IPS-20b (cell line): Measurements from ENCODE around the gene NPIPA3.
"Not testable (repeated sequence)": the region's sequence is repeated elsewhere in the genome, so short reads cannot be mapped to it uniquely, and the experiment has no call there.

Experiments used
- H3K27ac ChIP-seq: one replicate; pipeline ENCODE4 v1.5.1; 2013; ENCODE audit warnings: low read length
- H3K27me3 ChIP-seq: 2 replicates; pipeline ENCODE4 v1.6.1; 2013; ENCODE audit warnings: mild to moderate bottlenecking, low read length, inconsistent platforms; ENCODE audit not compliant: insufficient read depth
- H3K36me3 ChIP-seq: 2 replicates; pipeline ENCODE4 v1.6.1; 2013; ENCODE audit warnings: low read depth, mild to moderate bottlenecking, inconsistent platforms, low read length, moderate library complexity; ENCODE audit not compliant: insufficient read depth
- H3K4me1 ChIP-seq: 2 replicates; pipeline ENCODE4 v1.6.1; 2013; ENCODE audit warnings: mild to moderate bottlenecking, control low read depth, inconsistent platforms, low read length, moderate library complexity; ENCODE audit not compliant: insufficient read depth
- H3K4me3 ChIP-seq: 2 replicates; pipeline ENCODE4 v1.5.1; 2013; ENCODE audit warnings: mild to moderate bottlenecking, low read length, inconsistent platforms
- H3K9ac ChIP-seq: 2 replicates; pipeline ENCODE4 v1.6.1; 2013; ENCODE audit warnings: low read depth, mild to moderate bottlenecking, inconsistent platforms, low read length, moderate library complexity
- H3K9me3 ChIP-seq: 2 replicates; pipeline ENCODE4 v1.6.1; 2013; ENCODE audit warnings: mild to moderate bottlenecking, low read depth, low read length, inconsistent platforms; ENCODE audit not compliant: insufficient read depth

The NPIPA3 gene

GRCh38 chr16:14703156-14704011 is at the start of gene NPIPA3:
Gene NPIPA3, plus strand, starts transcription at chr16:14703411. Its CDS starts 5,533 bp downstream, at chr16:14708944.
- H3K36me3 ChIP-seq, H3K9me3 ChIP-seq, H3K27me3 ChIP-seq, H3K27ac ChIP-seq, H3K4me1 ChIP-seq, H3K4me3 ChIP-seq, H3K9ac ChIP-seq: not testable (repeated sequence)

GRCh38 chr16:14658063-14658462 is 45.1 kb upstream of the NPIPA3 start:
- Histone ChIP-seq H3K9ac (no peak overlapping the region), H3K36me3 (peaks cover 79% of the 10 kb centered on the region), H3K9me3 (no peaks in the 10 kb centered on the region), H3K27ac (no peak overlapping the region), H3K4me1 (no peaks in the 10 kb centered on the region), H3K27me3 (no peaks in the 10 kb centered on the region), H3K4me3 (no peak overlapping the region)

DNA sequence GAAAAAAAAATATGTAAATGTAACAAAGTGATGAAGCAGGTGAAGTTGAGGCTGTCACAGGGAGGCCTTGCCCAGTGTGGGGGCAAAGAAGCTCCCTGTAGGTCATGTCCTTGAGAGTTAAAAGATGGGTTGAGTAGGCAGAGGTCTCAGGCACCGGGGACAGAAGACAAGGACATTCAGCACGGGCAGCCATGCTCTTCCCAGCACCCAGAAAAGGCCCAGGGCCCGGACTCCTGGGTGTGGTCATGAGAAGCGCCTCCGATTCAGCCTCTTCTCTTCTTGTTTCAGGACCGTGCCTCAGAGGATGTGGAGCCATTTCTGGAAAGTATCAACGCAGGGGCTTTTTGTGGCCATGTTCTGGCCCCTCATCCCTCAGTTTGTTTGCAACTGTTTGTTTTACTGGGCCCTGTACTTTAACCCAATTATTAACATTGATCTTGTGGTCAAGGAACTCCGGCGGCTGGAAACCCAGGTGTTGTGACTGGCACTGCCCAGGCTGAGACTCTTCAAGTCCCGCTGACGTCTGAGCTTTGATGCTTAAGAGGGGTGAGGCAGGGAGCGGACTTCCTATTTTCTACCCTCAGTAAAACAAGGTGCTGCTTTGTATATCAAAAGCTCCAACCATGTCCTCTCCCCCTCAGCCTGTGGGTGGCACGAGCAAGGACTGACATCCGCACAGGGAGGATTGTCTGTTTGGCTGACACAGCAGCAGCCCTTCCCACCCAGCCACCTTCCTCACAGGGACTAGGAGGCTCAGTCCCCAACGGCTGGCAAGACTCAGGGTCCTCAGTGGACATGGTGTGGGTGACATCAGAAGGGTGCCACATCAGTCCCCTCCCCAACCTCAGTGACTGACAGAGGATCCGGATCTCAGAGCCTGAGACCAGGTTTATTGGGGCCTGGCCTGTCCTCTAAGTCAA is 35.6 kb upstream of the NPIPA3 start:
- no peak overlapping the region for H3K9ac ChIP-seq
- no peaks in the 10 kb centered on the region for H3K9me3 ChIP-seq
- no peak overlapping the region for H3K4me3 ChIP-seq
- H3K27ac ChIP-seq = no peak overlapping the region
- no peaks in the 10 kb centered on the region for H3K4me1 ChIP-seq
- peaks cover 62% of the 10 kb centered on the region for H3K36me3 ChIP-seq
- H3K27me3 ChIP-seq = no peaks in the 10 kb centered on the region

DNA sequence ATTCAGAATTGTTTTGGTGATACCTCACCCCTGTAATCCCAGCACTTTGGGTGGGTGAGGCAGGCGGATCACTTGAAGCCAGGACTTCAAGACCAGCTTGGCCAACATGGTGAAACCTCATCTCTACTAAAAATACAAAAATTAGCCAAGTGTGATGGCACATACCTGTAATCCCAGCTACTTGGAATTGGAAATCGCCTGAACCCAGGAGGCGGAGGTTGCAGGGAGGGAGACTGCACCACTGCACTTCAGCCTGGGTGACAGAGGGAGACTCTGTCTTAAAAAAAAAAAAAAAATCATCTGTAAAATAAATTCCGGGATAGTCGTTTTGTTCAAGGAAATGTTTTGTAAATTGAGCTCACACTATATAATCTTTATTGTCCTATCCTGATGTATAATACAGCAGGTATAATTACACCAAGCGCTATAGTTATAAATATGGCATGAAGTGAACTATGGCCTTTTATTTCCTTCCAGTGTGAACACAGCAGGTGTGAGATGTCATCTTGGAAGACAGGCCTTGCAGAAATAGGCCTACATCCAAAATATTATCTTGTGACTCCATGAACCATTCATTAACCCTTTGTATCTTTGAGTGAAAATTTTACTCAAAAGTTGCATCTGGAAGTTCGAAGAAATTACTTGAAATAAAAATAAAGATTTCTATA is 34.5 kb upstream of the NPIPA3 start:
- no peaks in the 10 kb centered on the region for H3K9me3 ChIP-seq
- no peaks in the 10 kb centered on the region for H3K4me1 ChIP-seq

DNA sequence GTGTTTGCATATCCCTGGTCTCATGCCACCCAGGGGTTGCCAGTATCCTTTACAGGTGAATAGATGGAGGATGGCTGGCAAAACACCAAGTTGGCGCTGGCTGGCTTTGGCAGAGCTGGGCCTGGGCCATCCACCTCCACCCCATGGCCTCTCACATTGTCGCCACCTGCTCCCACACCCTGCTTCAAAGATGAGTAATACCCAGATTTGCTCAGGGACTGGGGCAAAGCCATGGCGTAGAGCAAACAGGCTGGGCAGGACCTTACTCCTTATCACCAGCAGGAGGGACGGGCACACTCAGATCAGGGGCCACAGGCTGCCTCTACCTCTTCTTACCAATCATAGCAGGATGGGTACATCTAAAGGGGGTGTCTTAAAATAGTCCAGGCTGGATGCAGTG is 33.4 kb upstream of the NPIPA3 start:
- no peaks in the 10 kb centered on the region for H3K4me1 ChIP-seq
- no peaks in the 10 kb centered on the region for H3K9me3 ChIP-seq
- no peak overlapping the region for H3K9ac ChIP-seq
- peaks cover 42% of the 10 kb centered on the region for H3K36me3 ChIP-seq
- no peak overlapping the region for H3K4me3 ChIP-seq
- no peak overlapping the region for H3K27ac ChIP-seq
- no peaks in the 10 kb centered on the region for H3K27me3 ChIP-seq

More for the DNA sequence above, 34.5 kb upstream of the NPIPA3 start:
- Histone ChIP-seq H3K36me3 (peaks cover 53% of the 10 kb centered on the region), H3K4me3 (no peak overlapping the region), H3K27me3 (no peaks in the 10 kb centered on the region), H3K9ac (no peak overlapping the region), H3K27ac (no peak overlapping the region)

GRCh38 chr16:14672403-14672971 is 30.7 kb upstream of the NPIPA3 start:
- Histone ChIP-seq H3K4me3 (no peak overlapping the region), H3K4me1 (no peaks in the 10 kb centered on the region), H3K9ac (no peak overlapping the region), H3K27ac (no peak overlapping the region), H3K27me3 (no peaks in the 10 kb centered on the region), H3K36me3 (peaks cover 16% of the 10 kb centered on the region), H3K9me3 (no peaks in the 10 kb centered on the region)

- Histone ChIP-seq H3K27ac (no peak overlapping the region), H3K9me3 (no peaks in the 10 kb centered on the region), H3K36me3 (no peaks in the 10 kb centered on the region), H3K4me3 (no peak overlapping the region), H3K9ac (no peak overlapping the region), H3K4me1 (no peaks in the 10 kb centered on the region), H3K27me3 (no peaks in the 10 kb centered on the region)
Observed at GRCh38 chr16:14676633-14677032, 26.6 kb upstream of the NPIPA3 start.

- Histone ChIP-seq H3K27ac (no peak overlapping the region), H3K9ac (no peak overlapping the region), H3K4me1 (no peaks in the 10 kb centered on the region), H3K36me3 (no peaks in the 10 kb centered on the region), H3K4me3 (no peak overlapping the region), H3K27me3 (no peaks in the 10 kb centered on the region), H3K9me3 (no peaks in the 10 kb centered on the region)
Observed at GRCh38 chr16:14677627-14678026, 25.6 kb upstream of the NPIPA3 start.

GRCh38 chr16:14678748-14679497 is 24.3 kb upstream of the NPIPA3 start:
- Histone ChIP-seq H3K9ac (no peak overlapping the region), H3K4me1 (no peaks in the 10 kb centered on the region), H3K9me3 (no peaks in the 10 kb centered on the region), H3K4me3 (no peak overlapping the region), H3K36me3 (no peaks in the 10 kb centered on the region), H3K27ac (no peak overlapping the region), H3K27me3 (no peaks in the 10 kb centered on the region)

- not testable (repeated sequence) for H3K4me1 ChIP-seq, H3K9ac ChIP-seq, H3K9me3 ChIP-seq, H3K4me3 ChIP-seq, H3K36me3 ChIP-seq, H3K27ac ChIP-seq, H3K27me3 ChIP-seq
Observed at GRCh38 chr16:14680396-14680795, 22.8 kb upstream of the NPIPA3 start.

DNA sequence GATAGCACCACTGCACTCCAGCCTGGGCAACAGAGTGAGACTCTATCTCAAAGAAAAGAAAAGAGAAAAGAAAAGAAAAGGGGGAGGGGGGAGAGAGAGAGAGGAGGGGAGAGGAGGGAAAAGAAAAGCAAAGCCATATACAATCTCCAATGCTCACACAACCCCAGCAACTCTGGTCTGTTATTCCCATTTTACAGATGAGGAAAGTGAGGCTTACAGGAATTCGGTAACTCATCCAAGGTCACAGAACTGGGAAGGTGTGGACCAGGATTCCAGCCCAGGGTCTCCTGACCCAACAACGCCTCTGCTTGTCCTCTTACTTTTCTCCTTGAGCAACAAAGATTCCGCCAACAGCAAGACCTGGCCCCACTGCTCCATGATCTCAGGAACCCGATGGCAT is 22.1 kb upstream of the NPIPA3 start:
- Histone ChIP-seq H3K9ac (no peak overlapping the region), H3K27ac (no peak overlapping the region), H3K36me3 (no peaks in the 10 kb centered on the region), H3K4me3 (no peak overlapping the region), H3K4me1 (no peaks in the 10 kb centered on the region), H3K9me3 (no peaks in the 10 kb centered on the region), H3K27me3 (no peaks in the 10 kb centered on the region)
